GM18502 (cell line): ENCODE measurements around the gene TNFRSF19.
"Not testable (repeated sequence)": the region's sequence is repeated elsewhere in the genome, so short reads cannot be mapped to it uniquely, and the experiment has no call there.

Experiments
- ATAC-seq: cut with Tn5 transposase; IDR thresholded peaks from one replicate; pipeline ENCODE4 v1.9.1; 2021; ENCODE audit warnings: mild to moderate bottlenecking; ENCODE audit not compliant: unreplicated experiment, poor library complexity

Gene TNFRSF19

DNA sequence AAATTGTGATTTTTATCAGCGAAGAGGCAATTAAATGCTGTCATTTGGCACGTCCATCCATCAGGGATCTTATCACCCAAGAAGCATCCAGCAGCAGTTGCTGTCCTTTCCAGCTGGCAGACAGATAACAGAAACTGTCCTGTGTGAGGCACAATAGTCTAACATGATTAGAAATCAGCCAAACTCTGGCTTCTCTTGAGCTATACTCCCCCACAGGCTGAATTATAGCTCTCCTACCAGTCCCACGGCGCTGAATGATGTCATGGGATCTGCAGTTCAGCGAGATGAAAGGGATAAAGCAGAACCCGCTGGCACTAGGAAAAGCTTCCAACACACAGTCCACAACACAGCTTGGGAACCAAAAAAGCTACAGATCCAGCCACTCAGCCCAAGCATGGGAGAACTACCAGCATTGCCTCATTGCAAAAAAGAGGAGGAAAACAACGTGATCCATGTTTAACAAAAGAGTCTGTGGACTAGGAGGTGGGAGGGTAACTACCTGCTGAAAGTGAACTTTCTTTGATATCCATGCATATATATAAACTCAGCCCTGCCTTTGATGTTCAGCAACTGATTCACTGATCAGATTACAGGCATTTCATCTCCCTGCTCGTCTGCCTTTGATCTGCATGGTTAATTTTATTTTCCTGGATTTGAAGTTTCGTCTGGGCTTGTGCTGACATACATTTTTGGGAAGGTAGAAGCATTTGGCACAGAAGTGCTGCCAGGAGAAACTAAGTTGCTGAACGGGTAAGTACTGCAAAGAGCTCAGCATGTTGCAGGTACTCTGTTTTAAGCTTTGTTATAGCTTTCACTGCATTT, at the start of gene TNFRSF19:
Gene TNFRSF19 (plus strand): TSS at position 314 of the 822 bp plus-strand sequence. CDS start 19,772 bp downstream, outside the sequence.
- no peak for ATAC-seq

GRCh38 chr13:23529926-23530325, 40.3 kb upstream of the TNFRSF19 start:
- not testable (repeated sequence) for ATAC-seq

DNA sequence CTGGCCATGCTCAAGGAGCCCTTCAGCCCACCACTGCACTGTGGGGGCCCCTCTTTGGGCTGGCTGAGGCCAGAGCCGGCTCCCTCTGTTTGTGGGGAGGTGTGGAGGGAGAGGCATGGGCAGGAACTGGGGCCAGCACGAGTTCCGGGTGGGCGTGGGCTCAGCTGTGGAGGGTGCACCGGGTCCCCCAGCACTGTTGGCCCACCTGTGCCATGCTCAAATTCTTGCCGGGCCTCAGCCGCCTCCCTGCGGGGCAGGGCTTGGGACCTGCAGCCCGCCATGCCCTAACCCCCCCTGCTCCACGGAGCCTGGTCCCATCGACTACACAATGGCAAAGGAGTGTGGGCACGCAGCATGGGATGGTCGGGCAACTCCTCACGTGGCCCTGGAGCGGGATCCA, 38.8 kb upstream of the TNFRSF19 start:
- no peak for ATAC-seq

DNA sequence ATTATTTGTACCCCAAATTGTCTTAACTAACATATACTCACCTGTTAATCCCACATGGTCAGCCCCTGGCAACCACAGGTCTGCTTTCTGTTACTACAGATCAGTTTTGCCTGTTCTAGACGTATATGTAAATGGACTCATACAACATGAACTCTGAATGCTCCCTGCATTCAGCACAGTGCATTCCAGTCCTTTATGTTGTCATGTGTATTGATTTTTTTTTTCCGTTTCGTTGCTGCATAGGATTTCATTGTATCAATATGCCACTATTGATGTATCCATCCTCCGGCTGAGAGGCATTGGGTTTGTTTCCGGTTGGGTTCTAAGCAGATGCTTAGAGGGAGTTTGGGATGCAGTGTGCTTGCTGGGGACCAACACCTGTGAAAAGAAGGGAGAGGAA, 36.1 kb upstream of the TNFRSF19 start:
- no peak for ATAC-seq

DNA sequence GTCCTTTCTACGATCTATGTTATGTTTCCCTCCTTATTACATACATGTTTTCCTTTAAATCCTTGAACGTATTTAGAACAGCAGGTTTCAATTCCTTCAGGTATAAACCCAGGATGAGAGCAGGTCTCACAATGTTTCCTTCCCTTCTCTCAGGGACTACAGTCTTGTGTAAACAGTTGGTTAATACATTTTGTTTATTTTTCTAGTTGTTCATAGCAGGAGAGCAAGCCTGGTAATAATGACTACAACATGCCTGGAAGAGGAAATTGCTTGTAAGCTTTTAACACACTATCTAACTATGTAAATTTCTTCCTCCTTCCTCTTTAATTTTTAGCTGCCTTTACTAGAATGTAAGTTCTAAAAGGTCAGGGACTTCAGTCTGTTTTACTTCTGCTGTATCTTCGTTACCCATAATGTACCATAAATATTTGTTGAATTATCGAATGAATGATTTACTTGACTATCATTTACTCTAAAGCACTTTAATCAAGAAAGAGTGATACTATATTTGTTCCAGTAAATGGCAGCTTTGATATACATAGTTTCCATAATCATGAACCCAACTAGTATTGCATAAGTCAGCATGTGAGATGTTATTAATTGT, 28.9 kb upstream of the TNFRSF19 start:
- ATAC-seq = no peak

DNA sequence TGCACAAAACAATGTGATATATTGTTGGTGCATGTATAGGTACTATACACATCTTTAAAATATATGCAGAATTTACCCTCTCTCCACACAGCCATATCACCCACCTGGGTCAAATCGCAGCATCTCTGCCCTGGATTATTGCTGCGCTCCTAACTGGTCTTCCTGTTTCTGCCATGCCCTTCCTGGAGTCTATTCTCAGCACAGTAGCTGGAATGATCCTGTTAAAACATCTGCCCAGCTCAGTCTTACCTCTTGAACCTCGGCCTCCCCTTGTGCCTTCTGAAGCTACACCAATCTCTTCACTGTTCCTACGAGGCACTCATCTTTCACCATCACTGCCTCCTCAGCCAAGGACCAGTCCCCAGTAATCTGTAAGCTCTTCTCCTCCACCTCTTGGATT, 25.5 kb upstream of the TNFRSF19 start:
- ATAC-seq = no peak

GRCh38 chr13:23547000-23547590, 23.1 kb upstream of the TNFRSF19 start:
- no peak for ATAC-seq

GRCh38 chr13:23549724-23550123, 20.5 kb upstream of the TNFRSF19 start:
- no peak for ATAC-seq

GRCh38 chr13:23550163-23550562, 20.0 kb upstream of the TNFRSF19 start:
- no peak for ATAC-seq

- ATAC-seq = peak; percentile 58
Measured at GRCh38 chr13:23551213-23552008, 18.8 kb upstream of the TNFRSF19 start.

GRCh38 chr13:23552171-23552570, 18.0 kb upstream of the TNFRSF19 start:
- no peak for ATAC-seq

- no peak for ATAC-seq
Measured at GRCh38 chr13:23552661-23553060, 17.6 kb upstream of the TNFRSF19 start.

GRCh38 chr13:23554000-23554399, 16.2 kb upstream of the TNFRSF19 start:
- ATAC-seq = no peak

DNA sequence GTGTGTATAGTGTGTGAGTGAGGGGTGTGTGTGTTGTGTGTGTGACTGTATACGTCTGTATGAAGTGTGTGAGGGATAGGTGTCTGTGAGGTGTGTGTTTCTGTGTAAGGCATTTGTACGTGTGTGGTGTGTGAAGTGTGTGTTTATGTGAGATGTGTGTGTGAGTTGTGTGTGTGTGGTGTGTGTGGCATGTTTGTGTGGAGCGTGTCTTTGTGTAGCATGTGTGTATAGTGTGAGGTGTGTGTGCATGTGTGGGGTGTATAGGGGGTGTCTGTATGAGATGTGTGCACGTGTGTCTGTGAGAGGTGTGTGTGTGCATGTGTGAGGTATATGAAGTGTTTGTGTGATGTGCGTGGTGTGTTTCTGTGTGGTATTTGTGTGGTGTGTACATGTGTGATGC, 13.2 kb upstream of the TNFRSF19 start:
- no peak for ATAC-seq

GRCh38 chr13:23557733-23558132, 12.5 kb upstream of the TNFRSF19 start:
- ATAC-seq = no peak

DNA sequence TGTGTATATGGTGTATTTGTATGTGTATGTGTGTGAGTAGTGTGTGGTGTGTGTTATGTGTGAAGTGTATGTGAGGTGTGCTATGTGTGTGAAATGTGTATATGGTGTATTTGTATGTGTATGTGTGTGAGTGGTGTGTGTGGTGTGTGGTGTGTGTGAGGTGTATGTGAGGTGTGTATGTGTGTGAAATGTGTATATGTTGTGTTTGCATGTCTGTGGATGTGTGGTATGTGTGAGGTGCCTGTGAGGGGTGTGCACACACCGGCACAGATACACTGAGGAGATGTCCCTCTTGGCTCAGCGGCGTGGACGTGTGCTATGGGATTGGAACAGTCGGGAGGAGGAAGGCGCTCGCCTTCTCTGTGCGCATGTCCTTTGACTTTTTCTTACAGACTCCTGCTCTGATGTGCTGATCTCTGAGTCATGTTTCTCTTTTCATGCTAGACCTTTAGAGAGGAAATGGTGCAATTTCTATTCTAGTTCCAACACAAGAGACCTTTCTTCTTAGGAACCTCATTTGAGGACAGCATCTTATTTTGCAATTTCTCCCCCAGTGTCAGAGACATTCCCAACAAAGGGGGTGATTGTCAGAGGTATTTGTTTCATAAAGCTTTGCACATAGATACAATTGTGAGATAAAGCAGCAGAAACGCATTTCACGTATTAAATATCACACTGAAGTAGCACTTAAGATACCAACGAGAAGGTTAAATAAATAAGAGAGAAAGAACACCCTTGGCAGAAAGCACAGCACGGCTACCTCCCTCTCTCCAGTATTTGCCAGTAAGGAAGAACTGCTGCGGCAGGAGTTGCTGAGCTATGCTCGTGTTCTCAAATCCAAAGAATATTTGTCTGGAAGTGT, 11.3 kb upstream of the TNFRSF19 start:
- no peak for ATAC-seq

- ATAC-seq = peak; percentile 20
Measured at GRCh38 chr13:23560571-23561089, 9.6 kb upstream of the TNFRSF19 start.

- ATAC-seq = peak; percentile 94
Measured at GRCh38 chr13:23561261-23561660, 9.0 kb upstream of the TNFRSF19 start.

DNA sequence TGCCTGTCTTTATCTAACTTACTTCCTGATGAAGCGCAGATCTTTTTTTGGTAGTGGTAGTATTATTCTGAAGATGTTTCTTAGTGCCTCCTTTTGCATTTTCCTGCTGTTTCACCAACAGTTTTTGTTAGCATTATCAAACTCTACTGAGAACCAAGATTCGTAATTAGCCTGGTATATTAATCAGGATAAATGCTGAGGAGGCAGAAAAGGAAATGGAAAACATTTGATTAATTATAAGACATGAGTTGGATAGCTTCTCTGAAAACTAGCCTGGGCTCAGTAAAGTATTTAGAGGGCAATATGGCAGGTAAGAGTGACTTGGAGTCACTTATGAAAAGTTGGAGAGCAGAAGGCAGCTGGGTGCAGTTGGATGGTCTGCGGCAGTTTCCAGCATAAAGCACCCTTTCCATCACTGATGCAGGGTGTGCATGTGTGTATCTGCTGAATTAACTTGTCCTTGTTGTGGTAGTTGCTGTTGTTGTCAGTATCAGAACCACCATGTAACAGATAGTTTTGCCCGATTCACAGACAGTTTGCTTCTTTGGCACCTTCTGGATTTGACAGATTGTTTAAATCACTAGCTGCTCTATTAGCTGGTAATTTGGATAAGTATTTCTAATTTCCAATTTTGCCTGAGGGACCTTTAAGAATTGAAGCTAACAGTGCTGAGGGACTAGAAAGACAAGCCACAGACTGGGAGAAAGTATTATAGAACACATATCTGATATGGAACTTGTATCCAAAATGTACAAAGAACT, 6.9 kb upstream of the TNFRSF19 start:
- ATAC-seq = no peak
